HepG2 (cell line): ENCODE results near the gene CACNA1G. TPM values are rescaled to one million over a fixed set of nuclear protein-coding genes. Genes with fewer than 3 reads are reported as not detected.

Experiments
- ATF6 ChIP-seq: sonication (generic); formaldehyde crosslinking; conservative IDR thresholded peaks from 2 replicates; pipeline ENCODE4 v1.4.0; 2020; ENCODE audit warnings: missing genetic modification reagents
- ATRX ChIP-seq: sonication (generic); formaldehyde crosslinking; IDR thresholded peaks from 2 replicates; pipeline ENCODE4 v1.4.0; 2020; ENCODE audit warnings: missing genetic modification reagents, borderline replicate concordance
- GPBP1L1 ChIP-seq: sonication (generic); formaldehyde crosslinking; IDR thresholded peaks from 2 replicates; pipeline ENCODE4 v1.5.0; 2020; ENCODE audit warnings: mild to moderate bottlenecking, missing genetic modification reagents
- ISX ChIP-seq: sonication (generic); formaldehyde crosslinking; conservative IDR thresholded peaks from 2 replicates; pipeline ENCODE4 v1.5.0; 2020; ENCODE audit warnings: missing genetic modification reagents
- JUNB ChIP-seq: sonication (generic); formaldehyde crosslinking; IDR thresholded peaks from 2 replicates; pipeline ENCODE4 v1.8.0; 2022; ENCODE audit warnings: missing genetic modification reagents, mild to moderate bottlenecking, borderline replicate concordance
- KDM1A ChIP-seq: IDR thresholded peaks from 2 replicates; pipeline ENCODE4 v1.6.1; 2016; ENCODE audit warnings: missing compliant biosample characterization
- KMT2B ChIP-seq: IDR thresholded peaks from 2 replicates; pipeline ENCODE4 v1.6.1; 2016; ENCODE audit warnings: missing genetic modification reagents, missing compliant biosample characterization
- MEF2D ChIP-seq: sonication (generic); formaldehyde crosslinking; IDR thresholded peaks from 2 replicates; pipeline ENCODE4 v1.5.1; 2020; ENCODE audit warnings: mild to moderate bottlenecking, missing genetic modification reagents
- RFX5 ChIP-seq: IDR thresholded peaks from 2 replicates; pipeline ENCODE4 v1.6.1; 2011; ENCODE audit warnings: low read depth, low read length, improper control_type of control experiment
- THAP7 ChIP-seq: sonication (generic); formaldehyde crosslinking; IDR thresholded peaks from 2 replicates; pipeline ENCODE4 v1.8.1; 2023; ENCODE audit warnings: mild to moderate bottlenecking, missing genetic modification reagents
- TRIM24 ChIP-seq: sonication (generic); formaldehyde crosslinking; IDR thresholded peaks from 2 replicates; pipeline ENCODE4 v1.8.0; 2022; ENCODE audit warnings: mild to moderate bottlenecking, missing genetic modification reagents
- ZNF234 ChIP-seq: sonication (generic); formaldehyde crosslinking; conservative IDR thresholded peaks from 2 replicates; pipeline ENCODE4 v1.5.1; 2020; ENCODE audit warnings: mild to moderate bottlenecking, missing genetic modification reagents
- ZNF362 ChIP-seq: sonication (generic); formaldehyde crosslinking; IDR thresholded peaks from 2 replicates; pipeline ENCODE4 v1.4.0; 2020; ENCODE audit warnings: missing genetic modification reagents, mild to moderate bottlenecking, borderline replicate concordance
- ZNF513 ChIP-seq: sonication (generic); formaldehyde crosslinking; conservative IDR thresholded peaks from 2 replicates; pipeline ENCODE4 v1.5.0; 2020; ENCODE audit warnings: missing genetic modification reagents
- ZNF570 ChIP-seq: sonication (generic); formaldehyde crosslinking; IDR thresholded peaks from 2 replicates; pipeline ENCODE4 v1.4.0; 2020; ENCODE audit warnings: mild to moderate bottlenecking, missing genetic modification reagents, borderline replicate concordance
- ZNF713 ChIP-seq: sonication (generic); formaldehyde crosslinking; IDR thresholded peaks from 2 replicates; pipeline ENCODE4 v1.4.0; 2020; ENCODE audit warnings: mild to moderate bottlenecking, missing genetic modification reagents
- ZNF75D ChIP-seq: sonication (generic); formaldehyde crosslinking; IDR thresholded peaks from 2 replicates; pipeline ENCODE4 v1.8.1; 2023; ENCODE audit warnings: missing genetic modification reagents, mild to moderate bottlenecking, borderline replicate concordance
- ZNF879 ChIP-seq: sonication (generic); formaldehyde crosslinking; IDR thresholded peaks from 2 replicates; pipeline ENCODE4 v1.8.1; 2023; ENCODE audit warnings: missing genetic modification reagents
- polyA plus RNA-seq, 8 experiments: library from polyadenylated mRNA; depleted of rRNA in 3 of 8; stranded (reverse) in 7 of 8; unstranded in 1 of 8; fragments of >200 nt; fragmentation: Illumina TruSeq in 4 of 8; extraction: Trizol in 4 of 8; gene quantifications; 2 replicates each; pipeline versions ENCODE4 v1.2.1 to v1.2.3, GENCODE V29; 2011 to 2016; ENCODE audit warnings: low read depth in 4 of 8, missing spikeins in 1 of 8, mixed read lengths in 1 of 8; ENCODE audit not compliant: insufficient read depth in 1 of 8
- total RNA-seq, 5 experiments: library from RNA; depleted of rRNA; stranded (reverse); fragments of >200 nt; fragmentation: Illumina TruSeq; extraction: Trizol; gene quantifications; 2 replicates each; pipeline ENCODE4 v1.2.3, GENCODE V29; 2016; ENCODE audit warnings: low read depth in 1 of 5

CACNA1G gene
- total and polyA plus RNA-seq, 2 of the 13 experiments (the other 11 are each of a cell fraction or from before 2014, with no cell fraction given) = 0.02 TPM; not detected in 1

- 0 out of 2 replicates have a peak, but pooled peaks have one; percentile 14 for TF ChIP-seq THAP7
- no peak for TF ChIP-seq TRIM24 (CRISPR knock-in tag)
- 0 out of 2 replicates have a peak, but pooled peaks have one; percentile 60 for TF ChIP-seq KDM1A
- TF ChIP-seq ZNF234 = no peak
- 0 out of 2 replicates have a peak, but pooled peaks have one; percentile 3 for TF ChIP-seq ZNF879 (CRISPR knock-in tag)
- no peak for TF ChIP-seq ZNF513 (CRISPR knock-in tag)
- TF ChIP-seq KMT2B (CRISPR knock-in tag) = no peak
- TF ChIP-seq ZNF362 (CRISPR knock-in tag) = no peak
- TF ChIP-seq JUNB (CRISPR knock-in tag) = no peak
- TF ChIP-seq GPBP1L1 (CRISPR knock-in tag) = no peak
- TF ChIP-seq ZNF75D = no peak
- no peak for TF ChIP-seq ATRX (CRISPR knock-in tag)
- TF ChIP-seq RFX5 = no peak
- TF ChIP-seq ZNF713 (CRISPR knock-in tag) = no peak
- no peak for TF ChIP-seq ZNF570 (CRISPR knock-in tag)
- no peak for TF ChIP-seq ISX (CRISPR knock-in tag)
- TF ChIP-seq ATF6 = no peak
- TF ChIP-seq MEF2D (CRISPR knock-in tag) = no peak
Observed at GRCh38 chr17:50637829-50638605, 77.5 kb downstream of the CACNA1G start (continued).
